ENCODE data around the gene AATF.

GRCh38 chr17:37079065-37079708, 130.4 kb downstream of the AATF start:
- no peak for TF ChIP-seq CTCF (IDR thresholded peaks at IDR 0.05)
- no peak for TF ChIP-seq ATF6 (CRISPR knock-in tag; IDR thresholded peaks at IDR 0.05)
- no peak for TF ChIP-seq ZNF423 (CRISPR knock-in tag; IDR thresholded peaks at IDR 0.05)
- TF ChIP-seq CREM (CRISPR knock-in tag; IDR thresholded peaks at IDR 0.05): no peak
- TF ChIP-seq USF1 (CRISPR knock-in tag; IDR thresholded peaks at IDR 0.05): no peak
- no peak for TF ChIP-seq ELF4 (CRISPR knock-in tag; IDR thresholded peaks at IDR 0.05; ENCODE audit: low read depth)
- TF ChIP-seq KAT7 (CRISPR knock-in tag; IDR thresholded peaks at IDR 0.05; ENCODE audit: borderline replicate concordance): no peak
- TF ChIP-seq FOXP1 (CRISPR knock-in tag; IDR thresholded peaks at IDR 0.05; ENCODE audit: borderline replicate concordance): no peak
- no peak for TF ChIP-seq IRF2 (CRISPR knock-in tag; IDR thresholded peaks at IDR 0.05; ENCODE audit: borderline replicate concordance, low read depth)
- TF ChIP-seq JUN (CRISPR knock-in tag; IDR thresholded peaks at IDR 0.05): no peak
- no peak for TF ChIP-seq TP53 (CRISPR knock-in tag; IDR thresholded peaks at IDR 0.05)
- no peak for TF ChIP-seq FOXK1 (CRISPR knock-in tag; IDR thresholded peaks at IDR 0.05)
- TF ChIP-seq CBFB (CRISPR knock-in tag; IDR thresholded peaks at IDR 0.05; ENCODE audit: low read depth): no peak
- TF ChIP-seq ERG (CRISPR knock-in tag; IDR thresholded peaks at IDR 0.05): no peak

Data from WTC11 (cell line).